Osteoblast (primary cell): ENCODE data around the gene STRN3. TPM values are rescaled to one million over a fixed set of nuclear protein-coding genes. Genes with fewer than 3 reads are reported as not detected.
A peak's percentile ranks its signal among the peaks of the same experiment; 100 is the strongest.

Experiments
- DNase-seq: peaks from one replicate; pipeline ENCODE4 v3.0.0; 2011; ENCODE audit warnings: low spot score, mixed read lengths; ENCODE audit not compliant: insufficient read length; ENCODE audit errors: missing footprints
- H2AFZ ChIP-seq: 2 replicates; pipeline ENCODE4 v1.6.0; 2011; ENCODE audit warnings: mild to moderate bottlenecking, low read length
- H3K27ac ChIP-seq: 2 replicates; pipeline ENCODE4 v1.5.1; 2011; ENCODE audit warnings: mild to moderate bottlenecking, low read depth, low read length, moderate library complexity
- H3K27me3 ChIP-seq: 2 replicates; pipeline ENCODE4 v1.6.0; 2012; ENCODE audit warnings: mild to moderate bottlenecking, control low read depth, inconsistent platforms, low read length, moderate library complexity; ENCODE audit not compliant: insufficient read depth
- H3K36me3 ChIP-seq: 2 replicates; pipeline ENCODE4 v1.5.1; 2011; ENCODE audit warnings: mild to moderate bottlenecking, low read length, control low read depth, moderate library complexity; ENCODE audit not compliant: insufficient read depth
- H3K4me1 ChIP-seq: 2 replicates; pipeline ENCODE4 v1.5.1; 2011; ENCODE audit warnings: mild to moderate bottlenecking, low read length, control low read depth, moderate library complexity; ENCODE audit not compliant: insufficient read depth
- H3K4me2 ChIP-seq: 2 replicates; pipeline ENCODE4 v1.6.0; 2011; ENCODE audit warnings: mild to moderate bottlenecking, low read length; ENCODE audit not compliant: insufficient read depth
- H3K4me3 ChIP-seq: fragments of 200-600 bp; sonication (generic); 3 replicates; pipeline ENCODE4 v1.5.1; 2012; ENCODE audit warnings: mild to moderate bottlenecking, low read length, inconsistent platforms; ENCODE audit not compliant: insufficient read depth
- H3K79me2 ChIP-seq: 2 replicates; pipeline ENCODE4 v1.6.0; 2012; ENCODE audit warnings: mild to moderate bottlenecking, low read length, control low read depth, inconsistent platforms; ENCODE audit not compliant: insufficient read depth
- H3K9me3 ChIP-seq: 2 replicates; pipeline ENCODE4 v1.5.1; 2011; ENCODE audit warnings: low read depth, low read length, control low read depth
- H4K20me1 ChIP-seq: 2 replicates; pipeline ENCODE4 v1.6.0; 2012; ENCODE audit warnings: mild to moderate bottlenecking, low read length, control low read depth; ENCODE audit not compliant: insufficient read depth
- CTCF ChIP-seq: IDR thresholded peaks from 2 replicates; pipeline ENCODE4 v1.5.1; 2011; ENCODE audit warnings: mild to moderate bottlenecking, low read depth, low read length, moderate library complexity; ENCODE audit errors: extremely low read depth
- total RNA-seq: library from RNA; depleted of rRNA; stranded (reverse); fragments of >200 nt; gene quantifications from 2 replicates; pipeline ENCODE4 v1.2.3, GENCODE V29; 2012

Gene STRN3
- total RNA-seq, 1 donor = 55.7 TPM

GRCh38 chr14:31024577-31025366 is 1.4 kb downstream of the STRN3 start:
- H3K79me2 ChIP-seq = peaks cover 69% of the 10 kb centered on the region
- H3K27me3 ChIP-seq = no peaks in the 10 kb centered on the region
- TF ChIP-seq CTCF = no peak
- H3K4me1 ChIP-seq = peaks cover 12% of the 10 kb centered on the region
- H2AFZ ChIP-seq = peak overlapping the region; percentile 88
- H3K36me3 ChIP-seq = peaks cover 13% of the 10 kb centered on the region
- H4K20me1 ChIP-seq = peaks cover 33% of the 10 kb centered on the region
- H3K27ac ChIP-seq = peak overlapping the region; percentile 79
- no peaks in the 10 kb centered on the region for H3K9me3 ChIP-seq
- peak; percentile 75 for DNase-seq
- H3K4me2 ChIP-seq = peak overlapping the region; percentile 84
- peak overlapping the region; percentile 93 for H3K4me3 ChIP-seq

- no peak for TF ChIP-seq CTCF
- H3K4me1 ChIP-seq = peaks cover 12% of the 10 kb centered on the region
- peaks cover 76% of the 10 kb centered on the region for H3K79me2 ChIP-seq
- DNase-seq = peak; percentile 14
- peak overlapping the region; percentile 84 for H3K4me2 ChIP-seq
- peak overlapping the region; percentile 93 for H3K4me3 ChIP-seq
- no peak overlapping the region for H3K27ac ChIP-seq
- H3K9me3 ChIP-seq = no peaks in the 10 kb centered on the region
- H3K36me3 ChIP-seq = peaks cover 15% of the 10 kb centered on the region
- H2AFZ ChIP-seq = no peak overlapping the region
- H3K27me3 ChIP-seq = no peaks in the 10 kb centered on the region
- peaks cover 41% of the 10 kb centered on the region for H4K20me1 ChIP-seq
Measured at GRCh38 chr14:31024010-31024480, 2.1 kb downstream of the STRN3 start.

- H3K36me3 ChIP-seq = peaks cover 21% of the 10 kb centered on the region
- peaks cover 54% of the 10 kb centered on the region for H4K20me1 ChIP-seq
Measured at GRCh38 chr14:31022386-31022785, 3.8 kb downstream of the STRN3 start.

More at GRCh38 chr14:31022386-31022785, 3.8 kb downstream of the STRN3 start:
- Histone ChIP-seq H3K4me3 (no peak overlapping the region), H2AFZ (no peak overlapping the region), H3K27ac (no peak overlapping the region), H3K4me1 (peaks cover 9% of the 10 kb centered on the region), H3K27me3 (no peaks in the 10 kb centered on the region), H3K4me2 (no peak overlapping the region), H3K9me3 (no peaks in the 10 kb centered on the region), H3K79me2 (peaks cover 85% of the 10 kb centered on the region)
- DNase-seq = peak; percentile 2
- TF ChIP-seq CTCF = no peak
